OCI-LY1 (cell line): ENCODE data around the gene AFAP1L2.

Experiments
- CTCF ChIP-seq: fragments of 200-600 bp; sonication (generic), shearing (Covaris generic); IDR thresholded peaks from 2 replicates; pipeline ENCODE4 v1.5.1; 2017; ENCODE audit warnings: mild to moderate bottlenecking, antibody characterized with exemption, low read length, moderate library complexity, mixed read lengths
- EZH2 ChIP-seq: fragments of 200-600 bp; sonication (generic), shearing (Covaris generic); IDR thresholded peaks from 2 replicates; pipeline ENCODE4 v1.8.0; 2017; ENCODE audit warnings: borderline replicate concordance, mixed run types, mild to moderate bottlenecking, antibody characterized with exemption, low read length, moderate library complexity, mixed read lengths

- TF ChIP-seq CTCF: no peak
- TF ChIP-seq EZH2: no peak
Observed at GRCh38 chr10:114283091-114283490, 121.2 kb downstream of the AFAP1L2 start.
